Measurements from ENCODE around the gene LIN37. TPM values are rescaled to one million over a fixed set of nuclear protein-coding genes. Genes with fewer than 3 reads are reported as not detected.

LIN37 gene
- total RNA-seq, 1 experiment from 2014 or later: 11.3 TPM

GRCh38 chr19:35741203-35741515, 7.2 kb upstream of the LIN37 start:
- DNase-seq (ENCODE audit: low spot score): no peak
- H3K4me1 ChIP-seq (ENCODE audit: insufficient read depth, low read length, poor library complexity, severe bottlenecking): peaks cover 3% of the 10 kb centered on the region
- H3K36me3 ChIP-seq (ENCODE audit: insufficient read depth, low read length, poor library complexity, severe bottlenecking): peaks cover 26% of the 10 kb centered on the region
- no peaks in the 10 kb centered on the region for H3K27me3 ChIP-seq (replicated peaks; ENCODE audit: insufficient read depth, low read depth, low read length, poor library complexity)
- intact Hi-C loops (cut with micrococcal nuclease; ENCODE audit: unreplicated experiment): loop anchor here (10.0 kb wide), 1 partner anchor 194 kb away; the partner anchor contains the start of gene LRFN3
- BruUV-seq (replicated peaks): no TSS peak
- TF ChIP-seq CTCF (conservative IDR thresholded peaks at IDR 0.05; ENCODE audit: low read depth, low read length) (no peak), EZH2 (IDR thresholded peaks at IDR 0.05; ENCODE audit: borderline replicate concordance, low read depth, low read length, poor library complexity, severe bottlenecking) (no peak)
- peak overlapping the region; percentile 77 for H3K27ac ChIP-seq (ENCODE audit: low read depth, low read length, poor library complexity, severe bottlenecking)
- H3K9me3 ChIP-seq (ENCODE audit: low read depth, low read length, poor library complexity, severe bottlenecking): no peaks in the 10 kb centered on the region
- POLR2A ChIA-PET (ENCODE audit: low non-redundant PET): no interaction called here
- CTCF ChIA-PET: interaction anchor here (1.2 kb wide), 1 partner anchor 46 kb away, joined by 14 read pairs; no protein-coding TSS in a partner anchor
- peak overlapping the region; percentile 65 for H3K4me3 ChIP-seq (ENCODE audit: low read depth, low read length, poor library complexity, severe bottlenecking)

GRCh38 chr19:35742121-35742724, 6.2 kb upstream of the LIN37 start, which contains the start of gene IGFLR1:
IGFLR1 (minus strand) TSS chr19:35742452; CDS start chr19:35741180, 1,272 bp downstream.
- ChIA-PET CTCF (no interaction called here), POLR2A (ENCODE audit: low non-redundant PET) (no interaction called here)
- Histone ChIP-seq H3K27ac (ENCODE audit: low read depth, low read length, poor library complexity, severe bottlenecking) (no peak within 1 kb of the TSS), H3K9me3 (ENCODE audit: low read depth, low read length, poor library complexity, severe bottlenecking) (no peaks in the 10 kb centered on the region), H3K36me3 (ENCODE audit: insufficient read depth, low read length, poor library complexity, severe bottlenecking) (peaks cover 19% of the 10 kb centered on the region), H3K27me3 (replicated peaks; ENCODE audit: insufficient read depth, low read depth, low read length, poor library complexity) (no peaks in the 10 kb centered on the region), H3K4me1 (ENCODE audit: insufficient read depth, low read length, poor library complexity, severe bottlenecking) (peaks cover 3% of the 10 kb centered on the region), H3K4me3 (ENCODE audit: low read depth, low read length, poor library complexity, severe bottlenecking) (peak within 1 kb of the TSS; percentile 65)
- TF ChIP-seq CTCF (conservative IDR thresholded peaks at IDR 0.05; ENCODE audit: low read depth, low read length) (no peak), EZH2 (IDR thresholded peaks at IDR 0.05; ENCODE audit: borderline replicate concordance, low read depth, low read length, poor library complexity, severe bottlenecking) (no peak)
- intact Hi-C loops (cut with micrococcal nuclease; ENCODE audit: unreplicated experiment): loop anchor here (10.0 kb wide), 1 partner anchor 193 kb away; the partner anchor contains the start of gene LRFN3
- BruUV-seq (replicated peaks): no TSS peak
- DNase-seq (ENCODE audit: low spot score): no peak

GRCh38 chr19:35743640-35744429, 4.5 kb upstream of the LIN37 start:
- H3K27me3 ChIP-seq (replicated peaks; ENCODE audit: insufficient read depth, low read depth, low read length, poor library complexity): no peaks in the 10 kb centered on the region
- peaks cover 3% of the 10 kb centered on the region for H3K36me3 ChIP-seq (ENCODE audit: insufficient read depth, low read length, poor library complexity, severe bottlenecking)
- no peak overlapping the region for H3K27ac ChIP-seq (ENCODE audit: low read depth, low read length, poor library complexity, severe bottlenecking)
- no peaks in the 10 kb centered on the region for H3K9me3 ChIP-seq (ENCODE audit: low read depth, low read length, poor library complexity, severe bottlenecking)
- H3K4me3 ChIP-seq (ENCODE audit: low read depth, low read length, poor library complexity, severe bottlenecking): no peak overlapping the region
- POLR2A ChIA-PET (ENCODE audit: low non-redundant PET): no interaction called here
- DNase-seq (ENCODE audit: low spot score): no peak
- CTCF ChIA-PET: no interaction called here
- peaks cover 3% of the 10 kb centered on the region for H3K4me1 ChIP-seq (ENCODE audit: insufficient read depth, low read length, poor library complexity, severe bottlenecking)
- BruUV-seq (replicated peaks): no TSS peak
- intact Hi-C loops (cut with micrococcal nuclease; ENCODE audit: unreplicated experiment): loop anchor here (10.0 kb wide), 1 partner anchor 191 kb away; the partner anchor contains the start of gene LRFN3
- TF ChIP-seq EZH2 (IDR thresholded peaks at IDR 0.05; ENCODE audit: borderline replicate concordance, low read depth, low read length, poor library complexity, severe bottlenecking): no peak
- no peak for TF ChIP-seq CTCF (conservative IDR thresholded peaks at IDR 0.05; ENCODE audit: low read depth, low read length)
